Measurements from ENCODE around the gene MARCKS. TPM values are rescaled to one million over a fixed set of nuclear protein-coding genes. Genes with fewer than 3 reads are reported as not detected.

MARCKS gene
- total and polyA plus RNA-seq, 2 of the 13 experiments (the other 11 are each of a cell fraction or from before 2014, with no cell fraction given) = 30.5 to 39.5 TPM

GRCh38 chr6:113858480-113859348 lies 1.6 kb downstream of the MARCKS start (continued):
- TF ChIP-seq PHF5A (CRISPR knock-in tag; IDR thresholded peaks at IDR 0.05; ENCODE audit: low read depth, unreplicated experiment) (no peak), ZNF383 (CRISPR knock-in tag; IDR thresholded peaks at IDR 0.05; ENCODE audit: borderline replicate concordance) (no peak), ZBTB21 (CRISPR knock-in tag; IDR thresholded peaks at IDR 0.05) (no peak), ZNF614 (CRISPR knock-in tag; IDR thresholded peaks at IDR 0.05; ENCODE audit: borderline replicate concordance) (no peak), HNRNPLL (IDR thresholded peaks at IDR 0.05; ENCODE audit: low read depth, low read length, poor library complexity, severe bottlenecking) (peak; percentile 63), ZNF710 (CRISPR knock-in tag; IDR thresholded peaks at IDR 0.05; ENCODE audit: borderline replicate concordance) (peak; percentile 18; the same call in 1 of the 2 replicates), MIER3 (CRISPR knock-in tag; IDR thresholded peaks at IDR 0.05; ENCODE audit: borderline replicate concordance) (no peak; the same call in 1 of the 2 replicates), PRDM15 (CRISPR knock-in tag; IDR thresholded peaks at IDR 0.05) (peak; percentile 50; the same call in 1 of the 2 replicates), ZNF670 (CRISPR knock-in tag; IDR thresholded peaks at IDR 0.05; ENCODE audit: borderline replicate concordance) (no peak; the same call in 1 of the 2 replicates), ZNF101 (CRISPR knock-in tag; IDR thresholded peaks at IDR 0.05; ENCODE audit: borderline replicate concordance, low read depth) (no peak), ZFAT (CRISPR knock-in tag; conservative IDR thresholded peaks at IDR 0.05) (0 out of 2 replicates have a peak, but pooled peaks have one; percentile 57), ARID5B (CRISPR knock-in tag; IDR thresholded peaks at IDR 0.05) (peak; percentile 68), HCFC1 (IDR thresholded peaks at IDR 0.05; ENCODE audit: low read depth, low read length) (no peak), ZNF335 (CRISPR knock-in tag; IDR thresholded peaks at IDR 0.05) (no peak), HNF1B (CRISPR knock-in tag; IDR thresholded peaks at IDR 0.05) (peak; percentile 36; the same call in 1 of the 2 replicates)
